ENCODE results near the gene FNDC3B.

The FNDC3B gene

DNA sequence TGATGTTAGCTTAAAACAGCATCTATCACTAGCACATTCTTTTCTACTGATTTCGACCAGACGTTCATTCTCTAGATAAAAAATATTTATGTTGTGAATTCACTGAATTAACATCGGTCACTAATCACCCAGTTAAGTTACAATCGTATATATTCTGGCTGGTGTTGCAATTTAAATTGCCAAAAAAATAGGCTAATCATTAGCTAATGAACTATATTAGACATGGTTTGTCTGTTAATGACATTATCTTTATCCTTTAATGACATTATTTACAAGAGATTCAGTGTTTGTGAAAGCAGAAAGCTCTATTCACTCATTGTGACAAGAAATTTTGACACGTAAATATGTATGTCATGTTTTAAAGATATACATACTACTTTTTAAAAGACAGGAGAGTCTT, 402.2 kb downstream of the FNDC3B start:
- no peak for DNase-seq

DNA sequence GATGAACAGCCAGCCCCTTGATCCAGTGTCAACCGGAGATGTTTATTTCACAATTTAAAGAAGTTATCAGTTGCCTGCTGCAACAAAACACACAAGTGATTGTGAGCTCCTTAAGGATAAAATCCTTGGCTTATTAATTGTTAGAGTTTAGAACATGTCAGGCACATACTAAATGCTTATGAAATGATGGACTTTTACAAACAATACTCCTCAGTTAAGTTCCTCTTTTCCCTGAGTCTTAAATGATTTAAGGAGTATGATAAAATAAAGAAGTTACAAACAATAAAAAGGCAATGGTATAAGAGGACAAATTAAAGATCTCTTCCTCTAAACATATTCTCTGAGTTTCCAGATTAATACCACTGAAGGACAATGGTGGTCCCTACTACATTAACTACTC, 403.2 kb downstream of the FNDC3B start:
- DNase-seq: no peak

DNA sequence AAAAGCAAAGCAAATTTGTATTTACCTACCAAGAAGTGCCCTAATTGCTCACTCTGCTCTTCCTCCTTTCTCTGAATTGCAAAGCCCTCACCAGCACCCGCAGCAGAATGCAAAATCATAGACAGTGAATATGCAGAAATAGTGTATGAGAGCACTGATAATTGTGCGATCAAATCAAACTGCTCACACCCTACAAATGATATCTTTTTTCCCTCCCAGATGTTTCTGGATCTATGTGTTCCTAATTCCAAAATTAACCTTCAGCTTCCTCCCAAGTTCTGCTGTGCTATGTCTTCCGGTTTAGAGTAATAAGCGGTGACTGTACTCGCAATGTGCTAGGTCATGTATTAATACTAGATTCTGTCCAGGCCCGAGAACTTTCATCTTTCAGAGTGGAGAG, 405.4 kb downstream of the FNDC3B start:
- DNase-seq: no peak

DNA sequence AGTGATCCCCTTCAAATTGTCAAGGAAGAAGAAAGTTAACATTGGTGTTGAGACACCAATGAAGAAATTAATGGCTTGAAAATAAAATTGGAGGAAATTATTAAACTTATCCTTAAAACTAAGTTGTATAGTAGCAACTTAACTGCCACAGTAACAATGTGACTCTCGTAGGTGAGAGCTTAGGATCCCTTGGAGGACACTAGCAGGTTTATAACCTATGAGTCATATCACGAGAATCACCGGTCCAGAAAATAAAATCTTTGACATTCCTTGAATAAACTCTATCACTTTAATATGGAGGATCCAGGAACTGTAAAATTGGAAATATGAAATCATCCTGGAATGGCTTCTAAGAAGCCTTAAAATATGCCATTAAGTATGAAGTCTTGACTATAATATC, 406.8 kb downstream of the FNDC3B start:
- DNase-seq: no peak

DNA sequence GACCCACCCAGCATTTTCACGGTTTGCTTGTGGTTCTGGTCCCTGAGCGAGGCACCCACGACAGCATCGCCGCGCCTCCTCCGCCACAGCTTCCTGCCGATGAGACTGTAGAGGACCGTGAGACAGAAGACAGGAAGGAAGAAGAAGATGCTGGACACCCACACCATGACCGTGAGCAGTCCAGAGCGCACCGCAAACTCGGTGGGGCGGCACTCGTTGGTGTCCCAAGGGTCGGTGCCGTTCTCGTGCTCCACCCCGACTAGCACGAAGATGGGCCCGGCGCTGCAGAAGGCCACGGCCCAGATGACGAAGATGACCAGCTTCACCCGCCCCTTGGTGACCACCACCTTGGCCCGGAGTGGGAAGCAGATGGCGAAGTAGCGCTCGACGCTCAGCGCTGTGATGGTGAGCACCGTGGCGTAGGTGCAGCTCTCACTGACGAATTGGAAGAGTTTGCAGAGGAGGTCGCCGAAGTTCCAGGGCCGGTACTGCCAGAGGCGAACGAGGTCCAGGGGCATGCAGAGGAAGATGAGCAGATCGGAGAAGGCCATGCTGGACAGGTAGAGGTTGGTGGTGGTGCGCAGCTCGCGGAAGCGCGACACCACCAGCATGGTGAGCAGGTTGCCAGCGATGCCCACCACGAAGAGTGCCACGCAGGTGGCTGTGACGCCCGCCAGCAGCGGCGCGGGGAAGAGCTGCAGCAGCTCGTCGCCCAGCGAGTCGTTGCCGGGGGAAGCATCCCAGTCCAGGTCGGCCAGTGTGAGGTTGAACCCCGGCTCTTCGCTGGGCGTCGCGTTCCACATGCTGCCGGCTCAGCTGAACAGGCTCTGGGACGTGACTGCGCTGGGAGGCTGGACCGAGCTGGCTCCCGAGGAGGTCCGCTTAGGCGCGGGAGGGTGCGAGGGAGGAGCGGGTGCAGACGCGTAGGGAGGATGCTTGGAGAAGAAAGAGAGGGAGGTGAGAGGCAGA, 408.5 kb downstream of the FNDC3B start, which contains the start of gene GHSR:
Gene GHSR (minus strand): TSS at position 846 of the 969 bp plus-strand sequence. CDS start 43 bp downstream, at position 803.
- no peak for DNase-seq

DNA sequence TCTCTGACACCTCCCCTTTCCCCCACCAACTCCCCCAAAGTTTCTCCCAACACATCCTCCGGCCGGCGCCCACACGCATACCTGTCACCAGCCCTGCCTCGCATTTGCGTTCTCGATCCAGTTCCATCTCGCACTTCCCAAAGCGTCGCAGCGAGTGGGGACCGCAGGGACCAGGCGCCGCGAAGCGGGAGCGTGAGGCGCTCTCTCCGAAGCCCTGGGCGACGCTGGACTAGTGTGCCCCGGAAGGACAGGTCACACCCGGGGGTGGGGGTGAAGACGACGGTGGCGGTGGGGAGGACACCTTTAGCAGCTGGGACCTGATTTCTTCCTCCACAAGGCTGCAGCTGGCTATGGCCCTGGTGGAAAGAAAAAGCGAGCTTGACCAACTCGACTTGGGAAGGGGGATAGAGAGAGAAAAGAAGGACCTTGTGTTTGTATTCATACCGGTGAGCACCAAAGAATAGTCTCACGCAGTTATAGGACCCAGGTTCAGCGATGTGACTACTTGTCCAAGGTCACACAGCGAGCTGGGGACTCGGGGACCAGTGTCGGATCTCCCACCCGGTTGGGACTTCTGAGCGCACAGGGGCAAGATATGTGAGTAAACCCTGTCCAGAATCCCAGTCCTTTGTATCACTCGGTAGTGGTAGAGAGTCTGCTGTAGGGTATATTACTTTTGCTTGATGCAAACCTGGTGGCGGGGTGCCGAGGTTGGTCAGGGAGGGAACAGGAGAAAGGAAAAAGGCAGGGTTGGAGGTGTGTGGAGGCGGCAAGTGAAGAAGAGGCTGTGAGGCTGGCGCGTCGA, 409.5 kb downstream of the FNDC3B start:
- no peak for DNase-seq

DNA sequence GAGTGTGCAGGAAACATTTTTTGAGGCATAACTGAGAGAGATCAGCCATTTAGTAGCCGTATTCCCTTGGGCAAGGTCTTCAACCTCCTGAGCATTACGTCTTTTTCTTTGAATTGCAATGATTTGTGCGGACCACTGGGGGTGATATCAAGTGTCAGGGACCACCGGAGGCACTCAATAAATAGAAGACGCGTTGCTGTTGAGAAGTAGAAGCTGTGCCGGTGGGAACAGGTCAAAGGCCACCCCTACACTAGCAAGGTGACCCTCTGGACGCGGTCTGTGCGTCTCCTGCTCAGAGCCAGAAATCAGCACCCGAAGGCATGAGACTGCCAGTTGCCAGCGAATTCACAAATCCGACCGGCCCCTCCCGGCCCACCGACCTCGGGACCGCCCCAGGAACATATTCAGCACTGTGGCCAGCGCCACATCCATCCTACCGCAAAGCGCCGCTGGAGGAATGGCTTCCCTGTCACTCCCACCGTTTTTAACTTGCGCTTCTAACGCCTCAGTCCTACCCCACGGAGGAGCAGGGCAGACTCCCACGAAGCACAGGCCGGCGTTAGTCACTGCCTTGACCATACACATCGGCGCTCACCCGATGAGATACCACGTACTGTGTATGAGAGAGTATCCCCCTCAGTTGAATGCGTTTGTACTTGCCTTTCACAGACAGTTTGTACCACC, 410.2 kb downstream of the FNDC3B start:
- DNase-seq: no peak
